ENCODE results near the gene ABCA1. TPM values are rescaled to one million over a fixed set of nuclear protein-coding genes. Genes with fewer than 3 reads are reported as not detected.

ABCA1 gene
- polyA plus RNA-seq, 3 donors: 2.0 to 5.1 (median 2.7) TPM

- DNase-seq: no peak
- H3K27me3 Mint-ChIP-seq (ENCODE audit: low read depth in 3 of 3): no peaks in the 10 kb centered on the region
- H3K36me3 Mint-ChIP-seq: peaks cover 0 to 3% of the 10 kb centered on the region in 2 donors
- peak overlapping the region in 1 of 2 donors; percentile 86 for H3K27ac ChIP-seq (ENCODE audit: low read depth in 1 of 2, low read length in 2 of 2)
- intact Hi-C loops (cut with micrococcal nuclease): loop anchor here in 1 of 2 donors (5.0 kb wide), 1 partner anchor 86 kb away; no protein-coding TSS in a partner anchor
- no peaks in the 10 kb centered on the region for H3K27me3 ChIP-seq (ENCODE audit: control insufficient read depth in 2 of 2, insufficient read depth in 2 of 2, low read length in 2 of 2)
- H3K4me2 ChIP-seq (replicated peaks; ENCODE audit: extremely low read depth, low read length, poor library complexity, severe bottlenecking): no peak overlapping the region
- H3K9ac ChIP-seq (ENCODE audit: insufficient read depth, low read length, poor library complexity, severe bottlenecking): no peak overlapping the region
- no peaks in the 10 kb centered on the region for H3K9me3 Mint-ChIP-seq
- peaks cover 26% of the 10 kb centered on the region for H3K4me1 Mint-ChIP-seq
- H3K79me2 ChIP-seq (ENCODE audit: insufficient read depth, low read length): no peaks in the 10 kb centered on the region
- no peak overlapping the region for H3K27ac Mint-ChIP-seq
- no peaks in the 10 kb centered on the region for H4K20me1 ChIP-seq (ENCODE audit: insufficient read depth, low read length)
- peaks cover 43 to 58% of the 10 kb centered on the region in 2 donors for H3K4me1 ChIP-seq (ENCODE audit: control insufficient read depth in 1 of 2, insufficient read depth in 2 of 2, low read length in 2 of 2)
- H3K4me3 Mint-ChIP-seq: no peak overlapping the region
- WGBS (ENCODE audit: insufficient coverage): 100% methylated on average over 2 of the region's 2 CpGs
- no peaks in the 10 kb centered on the region for H3K36me3 ChIP-seq (replicated peaks in 1 of 2; ENCODE audit: control insufficient read depth in 1 of 2, insufficient read depth in 2 of 2, low read length in 2 of 2)
- H3K9me3 ChIP-seq (replicated peaks in 1 of 2; ENCODE audit: control insufficient read depth in 1 of 2, insufficient read depth in 1 of 2, low read length in 2 of 2): no peaks in the 10 kb centered on the region
- TF ChIP-seq CTCF (IDR thresholded peaks at IDR 0.05): no peak
- H2AFZ ChIP-seq (ENCODE audit: insufficient read depth, low read depth, low read length, poor library complexity, severe bottlenecking): no peak overlapping the region
- H3K4me3 ChIP-seq (replicated peaks in 1 of 3; ENCODE audit: low read depth in 2 of 3, low read length in 3 of 3): no peak overlapping the region
Observed at GRCh38 chr9:104775976-104776375, 152.0 kb downstream of the ABCA1 start.

GRCh38 chr9:104775574-104775936, 152.4 kb downstream of the ABCA1 start:
- TF ChIP-seq CTCF (IDR thresholded peaks at IDR 0.05): no peak

More at GRCh38 chr9:104775574-104775936, 152.4 kb downstream of the ABCA1 start:
- Histone ChIP-seq H3K27ac (ENCODE audit: low read depth in 1 of 2, low read length in 2 of 2) (peak overlapping the region in 1 of 2 donors; percentile 86), H3K4me3 (replicated peaks in 1 of 3; ENCODE audit: low read depth in 2 of 3, low read length in 3 of 3) (no peak overlapping the region), H3K27me3 (ENCODE audit: control insufficient read depth in 2 of 2, insufficient read depth in 2 of 2, low read length in 2 of 2) (no peaks in the 10 kb centered on the region), H4K20me1 (ENCODE audit: insufficient read depth, low read length) (no peaks in the 10 kb centered on the region), H3K79me2 (ENCODE audit: insufficient read depth, low read length) (no peaks in the 10 kb centered on the region), H3K9ac (ENCODE audit: insufficient read depth, low read length, poor library complexity, severe bottlenecking) (peak overlapping the region; percentile 28), H2AFZ (ENCODE audit: insufficient read depth, low read depth, low read length, poor library complexity, severe bottlenecking) (peak overlapping the region; percentile 70), H3K4me1 (ENCODE audit: control insufficient read depth in 1 of 2, insufficient read depth in 2 of 2, low read length in 2 of 2) (peaks cover 44 to 57% of the 10 kb centered on the region in 2 donors), H3K9me3 (replicated peaks in 1 of 2; ENCODE audit: control insufficient read depth in 1 of 2, insufficient read depth in 1 of 2, low read length in 2 of 2) (no peaks in the 10 kb centered on the region), H3K4me2 (replicated peaks; ENCODE audit: extremely low read depth, low read length, poor library complexity, severe bottlenecking) (peak overlapping the region; percentile 17), H3K36me3 (replicated peaks in 1 of 2; ENCODE audit: control insufficient read depth in 1 of 2, insufficient read depth in 2 of 2, low read length in 2 of 2) (no peaks in the 10 kb centered on the region)
- no peak overlapping the region for H3K4me3 Mint-ChIP-seq
- peaks cover 0 to 3% of the 10 kb centered on the region in 2 donors for H3K36me3 Mint-ChIP-seq
- intact Hi-C loops (cut with micrococcal nuclease): loop anchor here in 1 of 2 donors (5.0 kb wide), 1 partner anchor 87 kb away; no protein-coding TSS in a partner anchor
- peaks cover 25% of the 10 kb centered on the region for H3K4me1 Mint-ChIP-seq
- H3K27ac Mint-ChIP-seq: no peak overlapping the region
- no peaks in the 10 kb centered on the region for H3K27me3 Mint-ChIP-seq (ENCODE audit: low read depth in 3 of 3)
- no peaks in the 10 kb centered on the region for H3K9me3 Mint-ChIP-seq
- DNase-seq: peak in 2 of 3 donors; percentile 24 to 46

Measured in CD14-positive monocyte (primary cell).